HEK293 (cell line): Measurements from ENCODE around the gene MAGEB1.

Experiments used
- CTCF ChIA-PET: fragments of 350-600 bp; formaldehyde crosslinking; extraction: SDS; loops from one replicate; lab custom pipeline; 2021; ENCODE audit warnings: antibody characterized with exemption; lab: Yijun Ruan, JAX
- POLR2A ChIA-PET: fragments of 300-600 bp; formaldehyde crosslinking; extraction: SDS; loops from one replicate; lab custom pipeline; 2020; ENCODE audit warnings: antibody characterized with exemption, inconsistent platforms; lab: Yijun Ruan, JAX
- H3K27ac ChIP-seq: fragments of 200-500 bp; sonication (Bioruptor generic); 2 replicates; pipeline ENCODE4 v1.5.1; 2014; ENCODE audit warnings: low read depth, low read length, control low read depth, inconsistent platforms; ENCODE audit errors: extremely low read depth
- H3K36me3 ChIP-seq, 2 experiments: fragments of 200-500 bp in 1 of 2; sonication (Bioruptor generic) in 1 of 2; 1 replicate in 1 of 2; 2 replicates in 1 of 2; pipeline ENCODE4 v1.5.1; 2014 to 2017; ENCODE audit warnings: inconsistent platforms in 2 of 2, low read length in 2 of 2; ENCODE audit not compliant: control insufficient read depth in 2 of 2, insufficient read depth in 1 of 2
- H3K4me1 ChIP-seq: fragments of 200-500 bp; sonication (Bioruptor generic); 2 replicates; pipeline ENCODE4 v1.5.1; 2014; ENCODE audit warnings: mild to moderate bottlenecking, low read length, inconsistent platforms; ENCODE audit not compliant: control insufficient read depth, insufficient read depth
- H3K4me3 ChIP-seq: 2 replicates; pipeline ENCODE4 v1.5.1; 2011; ENCODE audit warnings: low read depth, mild to moderate bottlenecking, control low read depth, low read length, moderate library complexity
- H3K9me3 ChIP-seq: fragments of 200-500 bp; sonication (Bioruptor generic); 2 replicates; pipeline ENCODE4 v1.5.1; 2014; ENCODE audit warnings: low read depth, low read length, inconsistent platforms; ENCODE audit not compliant: control insufficient read depth, insufficient read depth
- BCL11A ChIP-seq: fragments of 450-650 bp; formaldehyde crosslinking; IDR thresholded peaks from 2 replicates; pipeline ENCODE4 v1.5.1; 2016; ENCODE audit warnings: low read depth, missing biosample characterization, missing genetic modification characterization
- EGR2 ChIP-seq: fragments of 450-650 bp; formaldehyde crosslinking; IDR thresholded peaks from 2 replicates; pipeline ENCODE4 v1.5.1; 2016; ENCODE audit warnings: low read depth, missing biosample characterization, missing genetic modification characterization
- GLI2 ChIP-seq: fragments of 450-650 bp; formaldehyde crosslinking; IDR thresholded peaks from 2 replicates; pipeline ENCODE4; 2017; ENCODE audit warnings: missing biosample characterization, missing genetic modification characterization, low read depth, borderline replicate concordance
- GLI4 ChIP-seq: fragments of 450-650 bp; formaldehyde crosslinking; IDR thresholded peaks from 2 replicates; pipeline ENCODE4 v1.5.1; 2016; ENCODE audit warnings: missing biosample characterization, missing genetic modification characterization
- OVOL3 ChIP-seq: fragments of 450-650 bp; formaldehyde crosslinking; IDR thresholded peaks from 2 replicates; pipeline ENCODE4 v1.5.1; 2016; ENCODE audit warnings: missing biosample characterization, missing genetic modification characterization
- SCRT2 ChIP-seq: fragments of 450-650 bp; formaldehyde crosslinking; IDR thresholded peaks from 2 replicates; pipeline ENCODE4 v1.5.1; 2016; ENCODE audit warnings: missing biosample characterization, missing genetic modification characterization
- ZBTB21 ChIP-seq: fragments of 450-650 bp; formaldehyde crosslinking; IDR thresholded peaks from 2 replicates; pipeline ENCODE4 v1.5.1; 2017; ENCODE audit warnings: missing biosample characterization, missing genetic modification characterization
- ZBTB7A ChIP-seq: fragments of 450-650 bp; formaldehyde crosslinking; IDR thresholded peaks from 2 replicates; pipeline ENCODE4 v1.5.1; 2016; ENCODE audit warnings: low read depth, missing biosample characterization, missing genetic modification characterization
- ZEB2 ChIP-seq: fragments of 450-650 bp; formaldehyde crosslinking; IDR thresholded peaks from 2 replicates; pipeline ENCODE4 v1.5.1; 2016; ENCODE audit warnings: missing biosample characterization, missing genetic modification characterization
- ZFP3 ChIP-seq: fragments of 450-650 bp; formaldehyde crosslinking; IDR thresholded peaks from 2 replicates; pipeline ENCODE4 v1.5.1; 2016; ENCODE audit warnings: low read depth, missing biosample characterization, missing genetic modification characterization
- ZNF112 ChIP-seq: fragments of 450-650 bp; formaldehyde crosslinking; IDR thresholded peaks from 2 replicates; pipeline ENCODE4 v1.5.0; 2017; ENCODE audit warnings: missing biosample characterization, missing genetic modification characterization
- ZNF133 ChIP-seq: fragments of 450-650 bp; formaldehyde crosslinking; IDR thresholded peaks from 2 replicates; pipeline ENCODE4 v1.5.1; 2016; ENCODE audit warnings: missing biosample characterization, missing genetic modification characterization
- ZNF175 ChIP-seq: fragments of 450-650 bp; formaldehyde crosslinking; IDR thresholded peaks from 2 replicates; pipeline ENCODE4 v1.5.1; 2016; ENCODE audit warnings: missing biosample characterization, missing genetic modification characterization
- ZNF2 ChIP-seq: fragments of 450-650 bp; formaldehyde crosslinking; IDR thresholded peaks from 2 replicates; pipeline ENCODE4 v1.5.1; 2016; ENCODE audit warnings: missing biosample characterization, missing genetic modification characterization
- ZNF23 ChIP-seq: fragments of 450-650 bp; formaldehyde crosslinking; IDR thresholded peaks from 2 replicates; pipeline ENCODE4 v1.5.1; 2016; ENCODE audit warnings: missing biosample characterization, missing genetic modification characterization, borderline replicate concordance
- ZNF274 ChIP-seq, 2 experiments: fragments of 200-500 bp in 1 of 2; fragments of 450-650 bp in 1 of 2; sonication (Bioruptor generic) in 1 of 2; formaldehyde crosslinking in 1 of 2; IDR thresholded peaks; 2 replicates each; pipeline versions ENCODE4 v1.5.1 to v1.6.1; 2014 to 2016; ENCODE audit warnings: borderline replicate concordance in 1 of 2, inconsistent platforms in 1 of 2, low read length in 1 of 2, missing biosample characterization in 1 of 2, missing genetic modification characterization in 1 of 2
- ZNF311 ChIP-seq: fragments of 450-650 bp; formaldehyde crosslinking; IDR thresholded peaks from 2 replicates; pipeline ENCODE4 v1.5.1; 2017; ENCODE audit warnings: missing biosample characterization, missing genetic modification characterization, borderline replicate concordance
- ZNF416 ChIP-seq: fragments of 450-650 bp; formaldehyde crosslinking; IDR thresholded peaks from 2 replicates; pipeline ENCODE4 v1.5.1; 2016; ENCODE audit warnings: missing biosample characterization, missing genetic modification characterization
- ZNF501 ChIP-seq: fragments of 450-650 bp; formaldehyde crosslinking; IDR thresholded peaks from 2 replicates; pipeline ENCODE4 v1.5.1; 2016; ENCODE audit warnings: missing biosample characterization, missing genetic modification characterization
- ZNF530 ChIP-seq: fragments of 450-650 bp; formaldehyde crosslinking; IDR thresholded peaks from 2 replicates; pipeline ENCODE4 v1.5.1; 2016; ENCODE audit warnings: low read depth, missing biosample characterization, missing genetic modification characterization
- ZNF561 ChIP-seq: fragments of 450-650 bp; IDR thresholded peaks from 2 replicates; pipeline ENCODE4 v1.5.1; 2018; ENCODE audit warnings: missing biosample characterization, missing genetic modification characterization, borderline replicate concordance
- ZNF585B ChIP-seq: fragments of 450-650 bp; formaldehyde crosslinking; IDR thresholded peaks from 2 replicates; pipeline ENCODE4 v1.5.1; 2016; ENCODE audit warnings: missing biosample characterization, missing genetic modification characterization
- ZNF654 ChIP-seq: fragments of 450-650 bp; formaldehyde crosslinking; IDR thresholded peaks from 2 replicates; pipeline ENCODE4 v1.5.1; 2016; ENCODE audit warnings: low read depth, missing biosample characterization, missing genetic modification characterization
- ZNF747 ChIP-seq: fragments of 450-650 bp; formaldehyde crosslinking; IDR thresholded peaks from 2 replicates; pipeline ENCODE4 v1.5.1; 2016; ENCODE audit warnings: missing biosample characterization, missing genetic modification characterization
- ZNF837 ChIP-seq: fragments of 450-650 bp; formaldehyde crosslinking; IDR thresholded peaks from 2 replicates; pipeline ENCODE4 v1.5.1; 2016; ENCODE audit warnings: missing biosample characterization, missing genetic modification characterization
- ZSCAN16 ChIP-seq: fragments of 450-650 bp; formaldehyde crosslinking; IDR thresholded peaks from 2 replicates; pipeline ENCODE4 v1.5.1; 2016; ENCODE audit warnings: missing biosample characterization, missing genetic modification characterization
- TF ChIP-seq, protein P1 (sequence below): fragments of 450-650 bp; formaldehyde crosslinking; IDR thresholded peaks from 2 replicates; pipeline ENCODE4 v1.5.1; 2017; ENCODE audit warnings: missing biosample characterization, missing genetic modification characterization

The MAGEB1 gene

DNA sequence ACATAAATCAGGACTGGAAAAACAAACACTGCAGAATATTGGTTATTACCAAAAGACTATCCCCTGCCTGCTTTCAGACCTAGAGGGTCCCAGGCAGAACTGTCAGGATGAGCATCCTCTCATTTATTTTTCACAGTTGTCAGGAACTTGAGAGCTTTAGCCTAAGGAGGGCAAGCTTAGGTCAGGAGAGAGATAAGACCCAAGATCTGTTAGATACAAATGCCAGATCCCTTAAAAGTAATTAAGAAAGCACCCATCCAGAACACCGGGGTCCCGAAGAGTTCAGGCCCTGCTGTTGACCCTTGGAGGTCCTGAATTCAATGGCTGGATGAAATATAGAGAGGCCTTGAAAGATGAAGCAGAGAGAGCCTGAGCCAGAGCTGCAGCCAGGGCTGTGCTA, 22.4 kb upstream of the MAGEB1 start (continued):
- TF ChIP-seq ZNF112 (tag by site-specific recombination) (no peak), ZNF530 (tag by site-specific recombination) (no peak), ZSCAN16 (tag by site-specific recombination) (no peak), ZNF654 (tag by site-specific recombination) (no peak), ZNF133 (tag by site-specific recombination) (no peak)

DNA sequence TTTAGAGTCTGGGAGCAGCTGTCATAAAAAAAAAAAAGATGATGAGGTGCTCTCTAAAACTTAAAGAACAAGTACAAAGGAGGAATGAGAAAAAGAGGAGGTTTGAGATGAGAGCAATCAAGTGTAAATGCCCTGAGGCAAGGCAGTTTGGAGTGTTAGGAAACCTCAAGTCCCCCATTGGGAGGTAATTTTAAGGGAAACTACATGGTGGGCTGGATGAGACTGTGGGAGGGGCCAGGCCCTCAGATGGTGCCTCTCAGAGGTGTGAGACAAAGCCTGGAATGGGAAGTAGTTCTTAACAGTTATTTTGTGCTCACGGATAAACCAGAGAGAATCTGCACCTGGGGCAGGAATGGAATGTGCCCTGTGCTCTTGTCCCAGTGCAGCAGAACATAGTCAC, 18.4 kb upstream of the MAGEB1 start:
- Histone ChIP-seq H3K27ac (no peak overlapping the region), H3K4me1 (no peaks in the 10 kb centered on the region), H3K36me3 (no peaks in the 10 kb centered on the region)
- TF ChIP-seq ZNF585B (tag by site-specific recombination) (no peak), ZNF2 (tag by site-specific recombination) (no peak), ZNF274 (IDR thresholded peaks at IDR 0.05; ENCODE audit: low read length) (no peak), ZNF274 (tag by site-specific recombination; IDR thresholded peaks at IDR 0.05; ENCODE audit: borderline replicate concordance) (no peak), ZBTB21 (tag by site-specific recombination) (no peak)
- TF ChIP-seq, all 188 proteins: peak for 0
- Histone ChIP-seq H3K9me3 (no peaks in the 10 kb centered on the region), H3K4me3 (no peak overlapping the region)
- POLR2A ChIA-PET = no interaction called here
- CTCF ChIA-PET = no interaction called here

- Histone ChIP-seq H3K4me3 (no peak within 1 kb of the TSS), H3K9me3 (no peaks in the 10 kb centered on the region), H3K36me3 (no peaks in the 10 kb centered on the region), H3K27ac (no peak within 1 kb of the TSS), H3K4me1 (no peaks in the 10 kb centered on the region)
- TF ChIP-seq OVOL3 = no peak
- TF ChIP-seq ZNF175 (tag by site-specific recombination) = no peak
- TF ChIP-seq ZNF561 (tag by site-specific recombination) = no peak
- no peak for TF ChIP-seq ZFP3 (tag by site-specific recombination)
- TF ChIP-seq ZBTB7A = no peak
- TF ChIP-seq ZEB2 (tag by site-specific recombination) = no peak
- TF ChIP-seq SCRT2 = no peak
- CTCF ChIA-PET = no interaction called here
- POLR2A ChIA-PET = no interaction called here
Measured at GRCh38 chrX:30230395-30230794, 16.6 kb upstream of the MAGEB1 start, which contains the start of gene MAGEB3. Gene MAGEB3, plus strand, starts transcription at chrX:30230657. Its CDS starts 5,268 bp downstream, at chrX:30235925.

DNA sequence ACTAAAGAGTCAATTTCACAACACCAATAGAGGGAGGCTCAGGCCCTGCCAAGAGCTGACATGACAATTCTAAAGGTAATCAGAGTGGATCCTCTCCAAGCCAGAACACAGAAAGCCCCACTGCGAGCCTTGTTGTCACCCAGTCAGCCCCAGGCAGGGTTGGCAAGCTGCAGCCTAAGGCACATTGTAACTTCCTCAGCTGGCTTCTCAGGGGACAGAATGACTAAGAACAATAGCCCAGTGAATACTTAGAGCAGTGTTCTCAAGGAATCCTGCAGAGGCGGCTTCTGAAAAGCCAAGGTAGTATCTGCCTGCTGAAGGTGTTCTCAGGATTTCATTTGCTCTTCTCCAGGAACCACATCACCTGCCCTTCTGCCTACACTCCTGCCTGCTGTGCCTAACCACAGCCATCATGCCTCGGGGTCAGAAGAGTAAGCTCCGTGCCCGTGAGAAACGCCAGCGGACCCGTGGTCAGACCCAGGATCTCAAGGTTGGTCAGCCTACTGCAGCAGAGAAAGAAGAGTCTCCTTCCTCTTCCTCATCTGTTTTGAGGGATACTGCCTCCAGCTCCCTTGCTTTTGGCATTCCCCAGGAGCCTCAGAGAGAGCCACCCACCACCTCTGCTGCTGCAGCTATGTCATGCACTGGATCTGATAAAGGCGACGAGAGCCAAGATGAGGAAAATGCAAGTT, 5.1 kb upstream of the MAGEB1 start, which contains the start of gene MAGEB4:
TSS of gene MAGEB4 (plus strand) at position 277 of the 692 bp plus-strand sequence. CDS start at position 413, 136 bp downstream.
- no peak within 1 kb of the TSS for H3K4me3 ChIP-seq
- H3K4me1 ChIP-seq = no peaks in the 10 kb centered on the region
- no peaks in the 10 kb centered on the region for H3K36me3 ChIP-seq
- H3K9me3 ChIP-seq = no peaks in the 10 kb centered on the region
- CTCF ChIA-PET = no interaction called here
- TF ChIP-seq ZNF837 (no peak), EGR2 (tag by site-specific recombination) (no peak)
- H3K27ac ChIP-seq = no peak within 1 kb of the TSS
- POLR2A ChIA-PET = no interaction called here

DNA sequence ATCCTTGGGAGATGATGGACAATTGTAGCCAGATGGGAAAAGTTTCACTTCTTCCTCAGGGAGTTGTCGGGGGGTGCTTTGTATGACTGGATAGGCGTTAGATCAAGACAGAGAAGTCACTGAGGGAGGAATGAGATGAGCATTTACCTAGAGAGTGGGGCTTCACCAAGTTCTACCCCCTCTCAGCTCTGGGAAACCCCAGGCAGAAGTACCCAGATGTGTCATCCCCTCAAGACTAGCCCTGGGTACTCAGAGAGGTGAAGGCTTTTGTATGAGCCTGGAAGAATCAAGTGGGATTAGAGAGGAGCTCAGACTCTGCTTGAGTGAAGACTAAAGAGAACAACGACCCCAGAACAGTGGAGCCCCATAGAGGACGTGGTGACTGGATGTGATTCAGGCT, 1.9 kb downstream of the MAGEB1 start:
- no peak for TF ChIP-seq ZNF501
- no peak for TF ChIP-seq ZNF747
- TF ChIP-seq BCL11A (tag by site-specific recombination) = no peak
- TF ChIP-seq, protein P1, sequence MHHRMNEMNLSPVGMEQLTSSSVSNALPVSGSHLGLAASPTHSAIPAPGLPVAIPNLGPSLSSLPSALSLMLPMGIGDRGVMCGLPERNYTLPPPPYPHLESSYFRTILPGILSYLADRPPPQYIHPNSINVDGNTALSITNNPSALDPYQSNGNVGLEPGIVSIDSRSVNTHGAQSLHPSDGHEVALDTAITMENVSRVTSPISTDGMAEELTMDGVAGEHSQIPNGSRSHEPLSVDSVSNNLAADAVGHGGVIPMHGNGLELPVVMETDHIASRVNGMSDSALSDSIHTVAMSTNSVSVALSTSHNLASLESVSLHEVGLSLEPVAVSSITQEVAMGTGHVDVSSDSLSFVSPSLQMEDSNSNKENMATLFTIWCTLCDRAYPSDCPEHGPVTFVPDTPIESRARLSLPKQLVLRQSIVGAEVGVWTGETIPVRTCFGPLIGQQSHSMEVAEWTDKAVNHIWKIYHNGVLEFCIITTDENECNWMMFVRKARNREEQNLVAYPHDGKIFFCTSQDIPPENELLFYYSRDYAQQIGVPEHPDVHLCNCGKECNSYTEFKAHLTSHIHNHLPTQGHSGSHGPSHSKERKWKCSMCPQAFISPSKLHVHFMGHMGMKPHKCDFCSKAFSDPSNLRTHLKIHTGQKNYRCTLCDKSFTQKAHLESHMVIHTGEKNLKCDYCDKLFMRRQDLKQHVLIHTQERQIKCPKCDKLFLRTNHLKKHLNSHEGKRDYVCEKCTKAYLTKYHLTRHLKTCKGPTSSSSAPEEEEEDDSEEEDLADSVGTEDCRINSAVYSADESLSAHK = no peak
- TF ChIP-seq ZNF311 (tag by site-specific recombination) = no peak
- no peak for TF ChIP-seq ZNF416 (tag by site-specific recombination)
- TF ChIP-seq ZNF23 (tag by site-specific recombination) = no peak
- no peak for TF ChIP-seq GLI2 (tag by site-specific recombination)
- TF ChIP-seq GLI4 (tag by site-specific recombination) = no peak
- H3K4me3 ChIP-seq = no peak overlapping the region
- no peaks in the 10 kb centered on the region for H3K36me3 ChIP-seq
- no peaks in the 10 kb centered on the region for H3K4me1 ChIP-seq
- H3K27ac ChIP-seq = no peak overlapping the region
- POLR2A ChIA-PET = no interaction called here
- no peaks in the 10 kb centered on the region for H3K9me3 ChIP-seq
- CTCF ChIA-PET = no interaction called here
